Measurements from ENCODE around the gene RARB.
A peak's percentile ranks its signal among the peaks of the same experiment; 100 is the strongest.

RARB gene

DNA sequence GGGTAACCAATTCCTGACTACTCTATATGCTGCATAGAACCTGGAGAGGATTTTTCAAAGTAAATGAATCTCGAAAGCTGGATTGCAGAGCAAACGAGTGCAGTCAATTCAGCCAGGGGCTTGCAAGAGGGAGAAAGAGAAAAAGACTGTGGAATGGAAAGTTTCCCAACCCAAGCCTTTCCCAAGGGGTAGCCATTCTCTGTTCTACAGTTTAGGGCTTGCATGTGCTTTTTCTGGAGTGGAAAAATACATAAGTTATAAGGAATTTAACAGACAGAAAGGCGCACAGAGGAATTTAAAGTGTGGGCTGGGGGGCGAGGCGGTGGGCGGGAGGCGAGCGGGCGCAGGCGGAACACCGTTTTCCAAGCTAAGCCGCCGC is 511 bp upstream of the RARB start:
- DNase-seq (ENCODE audit: extremely low read depth, low read depth), result no peak
- peak overlapping the region; percentile 47 for H3K4me3 ChIP-seq (replicated peaks; ENCODE audit: low read depth, low read length)
- TF ChIP-seq, protein P1, sequence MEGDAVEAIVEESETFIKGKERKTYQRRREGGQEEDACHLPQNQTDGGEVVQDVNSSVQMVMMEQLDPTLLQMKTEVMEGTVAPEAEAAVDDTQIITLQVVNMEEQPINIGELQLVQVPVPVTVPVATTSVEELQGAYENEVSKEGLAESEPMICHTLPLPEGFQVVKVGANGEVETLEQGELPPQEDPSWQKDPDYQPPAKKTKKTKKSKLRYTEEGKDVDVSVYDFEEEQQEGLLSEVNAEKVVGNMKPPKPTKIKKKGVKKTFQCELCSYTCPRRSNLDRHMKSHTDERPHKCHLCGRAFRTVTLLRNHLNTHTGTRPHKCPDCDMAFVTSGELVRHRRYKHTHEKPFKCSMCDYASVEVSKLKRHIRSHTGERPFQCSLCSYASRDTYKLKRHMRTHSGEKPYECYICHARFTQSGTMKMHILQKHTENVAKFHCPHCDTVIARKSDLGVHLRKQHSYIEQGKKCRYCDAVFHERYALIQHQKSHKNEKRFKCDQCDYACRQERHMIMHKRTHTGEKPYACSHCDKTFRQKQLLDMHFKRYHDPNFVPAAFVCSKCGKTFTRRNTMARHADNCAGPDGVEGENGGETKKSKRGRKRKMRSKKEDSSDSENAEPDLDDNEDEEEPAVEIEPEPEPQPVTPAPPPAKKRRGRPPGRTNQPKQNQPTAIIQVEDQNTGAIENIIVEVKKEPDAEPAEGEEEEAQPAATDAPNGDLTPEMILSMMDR (IDR thresholded peaks at IDR 0.05; ENCODE audit: low read depth, low read length, missing control alignments), result no peak

- DNase-seq (ENCODE audit: extremely low read depth, low read depth), result no peak
- TF ChIP-seq, protein P1 (IDR thresholded peaks at IDR 0.05; ENCODE audit: low read depth, low read length, missing control alignments), result no peak
- H3K4me3 ChIP-seq (replicated peaks; ENCODE audit: low read depth, low read length), result peak overlapping the region; percentile 47
These were observed 799 bp downstream of the RARB start for GRCh38 chr3:25428789-25429335.

DNA sequence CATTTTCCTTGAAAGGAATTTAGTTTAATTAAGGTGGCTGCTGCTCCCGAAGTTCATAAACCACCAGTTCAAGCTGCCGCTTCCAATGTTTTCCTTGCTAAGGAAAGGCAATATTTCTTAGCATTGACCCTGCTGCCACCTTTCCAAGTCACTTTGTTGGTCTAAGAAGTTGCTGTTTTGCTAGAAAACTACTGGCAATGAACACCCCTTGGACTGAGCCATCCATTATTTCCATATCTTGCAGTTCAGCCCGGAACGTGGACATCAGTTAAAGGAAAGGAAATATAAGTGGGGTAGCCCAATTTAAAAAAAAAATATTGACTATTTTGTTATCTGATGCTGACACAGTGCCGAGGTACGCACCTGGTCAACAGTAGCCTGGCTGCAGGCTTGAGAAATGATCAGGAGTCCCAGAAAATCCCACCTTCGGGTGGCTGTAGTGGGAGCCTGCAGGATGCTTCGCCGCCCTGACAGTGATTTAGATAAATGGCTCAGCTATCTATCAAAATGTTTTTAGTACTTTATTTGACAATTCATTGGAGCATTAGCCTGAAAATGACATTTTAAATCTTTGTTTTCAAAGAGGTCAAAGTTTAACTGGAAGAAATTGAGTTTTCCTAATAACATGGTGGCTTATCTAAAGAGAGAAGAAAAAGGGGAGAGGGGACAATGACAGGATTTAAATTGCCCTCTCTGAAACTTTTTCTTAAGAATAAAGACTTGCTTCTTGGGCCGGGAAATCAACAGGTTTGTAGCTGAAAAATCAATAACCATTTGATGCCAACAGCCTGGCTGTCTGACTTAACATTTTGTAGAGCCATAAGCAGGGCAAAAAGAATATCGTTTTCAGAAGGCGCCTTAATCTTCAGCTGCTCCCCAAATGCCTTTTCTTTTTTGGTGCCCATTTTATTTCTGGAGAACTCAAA is 1.6 kb downstream of the RARB start:
- DNase-seq (ENCODE audit: extremely low read depth, low read depth), result no peak
- H3K4me3 ChIP-seq (replicated peaks; ENCODE audit: low read depth, low read length), result peak overlapping the region; percentile 47
- TF ChIP-seq, protein P1 (IDR thresholded peaks at IDR 0.05; ENCODE audit: low read depth, low read length, missing control alignments), result no peak

DNA sequence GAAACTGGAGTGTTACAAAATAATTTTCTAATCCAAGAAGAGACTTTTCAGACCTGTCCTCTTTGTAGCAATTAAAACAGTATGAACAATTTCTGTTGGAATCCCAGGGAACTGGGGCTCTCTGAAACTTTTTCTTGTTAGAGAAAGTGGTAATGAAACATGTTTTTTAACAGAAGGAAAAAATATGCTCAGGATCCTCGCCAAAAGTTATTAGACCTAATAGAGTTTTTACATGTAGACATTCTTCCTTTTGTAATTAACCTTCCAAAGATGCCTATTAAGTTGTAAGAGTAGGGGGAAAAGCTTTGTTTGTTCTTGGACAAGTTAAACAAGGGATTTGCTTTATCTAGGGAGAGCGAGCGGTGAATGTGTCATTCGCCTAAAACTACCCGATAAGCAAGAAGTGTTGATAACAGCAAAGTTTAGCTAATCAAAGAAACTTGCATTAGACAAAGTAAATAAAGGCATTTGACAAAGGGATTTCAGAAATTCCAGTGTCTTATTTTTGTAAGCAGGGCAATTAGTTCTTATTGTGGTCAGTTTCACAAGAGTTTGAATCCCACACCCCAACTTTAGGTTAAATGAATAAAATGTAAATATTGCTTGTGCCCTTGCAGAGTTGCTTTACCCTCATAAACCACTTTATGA is 2.3 kb downstream of the RARB start:
- H3K4me3 ChIP-seq (replicated peaks; ENCODE audit: low read depth, low read length), result peak overlapping the region; percentile 47
- TF ChIP-seq, protein P1 (IDR thresholded peaks at IDR 0.05; ENCODE audit: low read depth, low read length, missing control alignments), result no peak

DNA sequence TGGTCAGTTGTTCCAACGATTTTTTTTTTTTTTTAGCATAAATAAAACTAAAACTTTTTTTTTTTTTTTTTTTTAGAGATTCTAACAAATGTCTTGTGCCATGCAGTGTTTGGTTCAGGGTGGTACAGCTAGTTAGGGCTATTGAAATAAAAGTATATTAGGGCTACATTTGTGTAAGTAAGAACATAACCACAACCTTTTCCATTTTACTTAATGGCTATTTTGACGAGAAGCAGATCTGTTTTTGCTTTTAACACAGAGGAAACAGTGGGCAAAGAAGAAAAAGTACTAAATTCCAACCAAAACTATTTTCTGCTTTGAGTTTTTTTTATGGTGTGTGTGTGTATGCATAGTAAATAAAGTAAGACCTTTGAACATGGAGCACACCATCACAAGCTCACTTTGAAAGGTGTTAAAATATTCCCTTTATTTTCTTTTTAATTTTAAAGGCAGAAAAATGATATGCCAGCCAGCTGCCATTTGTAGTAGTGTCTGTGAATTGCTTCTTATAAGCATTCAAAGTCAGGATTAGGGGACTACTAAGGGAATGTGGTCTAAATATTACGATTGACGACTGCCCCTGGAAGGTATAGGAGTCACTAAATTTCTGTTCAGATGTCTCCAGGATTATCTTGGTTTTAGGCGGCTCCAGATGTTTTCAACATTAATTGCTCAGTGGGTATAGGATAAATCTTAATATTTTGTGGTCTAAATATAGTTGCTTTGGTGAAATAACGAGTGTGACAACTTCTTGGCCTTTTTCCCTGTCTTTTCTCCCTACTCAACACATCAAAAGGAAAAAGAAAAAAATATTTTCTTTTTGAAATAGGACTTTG is 3.1 kb downstream of the RARB start:
- no peak overlapping the region; the same call in 1 of the 2 replicates for H3K4me3 ChIP-seq (replicated peaks; ENCODE audit: low read depth, low read length)
- no peak for DNase-seq (ENCODE audit: extremely low read depth, low read depth)
- TF ChIP-seq, protein P1 (IDR thresholded peaks at IDR 0.05; ENCODE audit: low read depth, low read length, missing control alignments), result no peak

More for the DNA sequence above, 2.3 kb downstream of the RARB start:
- no peak for DNase-seq (ENCODE audit: extremely low read depth, low read depth)

GRCh38 chr3:25432176-25432720 is 4.2 kb downstream of the RARB start:
- TF ChIP-seq, protein P1 (IDR thresholded peaks at IDR 0.05; ENCODE audit: low read depth, low read length, missing control alignments), result no peak
- no peak overlapping the region for H3K4me3 ChIP-seq (replicated peaks; ENCODE audit: low read depth, low read length)
- no peak for DNase-seq (ENCODE audit: extremely low read depth, low read depth)

All from HFF-Myc (cell line).